PFSK-1 (cell line): ENCODE results near the gene ENG.

Experiments used
- FOXP2 ChIP-seq: optimal IDR thresholded peaks from 2 replicates; pipeline ENCODE3; 2011; ENCODE audit warnings: borderline replicate concordance, control low read depth, inconsistent platforms; ENCODE audit not compliant: insufficient read depth; ENCODE audit errors: extremely low read length, extremely low read depth
- POLR2AphosphoS5 ChIP-seq: IDR thresholded peaks from 2 replicates; pipeline ENCODE4 v1.6.1; 2012; ENCODE audit warnings: low read depth, mild to moderate bottlenecking, control low read depth, low read length, moderate library complexity
- REST ChIP-seq, 2 experiments: IDR thresholded peaks; 2 replicates each; pipeline versions ENCODE4 v1.6.1 to v1.8.0; 2011 to 2012; ENCODE audit warnings: low read depth in 2 of 2, low read length in 2 of 2, control low read depth in 1 of 2, inconsistent platforms in 1 of 2, mild to moderate bottlenecking in 1 of 2, moderate library complexity in 1 of 2; ENCODE audit not compliant: insufficient read depth in 1 of 2
- SIN3A ChIP-seq: IDR thresholded peaks from 2 replicates; pipeline ENCODE4 v1.6.1; 2012; ENCODE audit warnings: mild to moderate bottlenecking, low read length, moderate library complexity, borderline replicate concordance; ENCODE audit not compliant: insufficient read depth
- TAF1 ChIP-seq: IDR thresholded peaks from 2 replicates; pipeline ENCODE4 v1.6.1; 2012; ENCODE audit warnings: low read length, control low read depth, borderline replicate concordance; ENCODE audit not compliant: insufficient read depth

Gene ENG

GRCh38 chr9:127803507-127804352 is 50.7 kb downstream of the ENG start:
- TF ChIP-seq REST (IDR thresholded peaks at IDR 0.05; ENCODE audit: insufficient read depth in 1 of 2, low read depth in 2 of 2, low read length in 2 of 2): no peak
- no peak for TF ChIP-seq FOXP2

- TF ChIP-seq REST (IDR thresholded peaks at IDR 0.05; ENCODE audit: insufficient read depth in 1 of 2, low read depth in 2 of 2, low read length in 2 of 2) (no peak), POLR2AphosphoS5 (peak; percentile 76; the same call in 1 of the 2 replicates), SIN3A (0 out of 2 replicates have a peak, but pooled peaks have one; percentile 60), TAF1 (peak; percentile 39; the same call in 1 of the 2 replicates), FOXP2 (peak; percentile 51)
Observed at GRCh38 chr9:127802576-127803443, 51.6 kb downstream of the ENG start, which contains the start of gene FPGS. Gene FPGS, plus strand, starts transcription at chr9:127802882. Its CDS starts 43 bp downstream, at chr9:127802925.

GRCh38 chr9:127801955-127802575 is 52.4 kb downstream of the ENG start:
- TF ChIP-seq TAF1 (no peak), FOXP2 (no peak), REST (IDR thresholded peaks at IDR 0.05; ENCODE audit: insufficient read depth in 1 of 2, low read depth in 2 of 2, low read length in 2 of 2) (no peak)

GRCh38 chr9:127796852-127797370 is 57.5 kb downstream of the ENG start:
- no peak for TF ChIP-seq SIN3A
- no peak for TF ChIP-seq POLR2AphosphoS5
- TF ChIP-seq TAF1: no peak
- TF ChIP-seq FOXP2: no peak
- TF ChIP-seq REST (IDR thresholded peaks at IDR 0.05; ENCODE audit: insufficient read depth in 1 of 2, low read depth in 2 of 2, low read length in 2 of 2): no peak
